ENCODE measurements around the gene RFX6. TPM values are rescaled to one million over a fixed set of nuclear protein-coding genes. Genes with fewer than 3 reads are reported as not detected.

The RFX6 gene
- total RNA-seq, result not detected

DNA sequence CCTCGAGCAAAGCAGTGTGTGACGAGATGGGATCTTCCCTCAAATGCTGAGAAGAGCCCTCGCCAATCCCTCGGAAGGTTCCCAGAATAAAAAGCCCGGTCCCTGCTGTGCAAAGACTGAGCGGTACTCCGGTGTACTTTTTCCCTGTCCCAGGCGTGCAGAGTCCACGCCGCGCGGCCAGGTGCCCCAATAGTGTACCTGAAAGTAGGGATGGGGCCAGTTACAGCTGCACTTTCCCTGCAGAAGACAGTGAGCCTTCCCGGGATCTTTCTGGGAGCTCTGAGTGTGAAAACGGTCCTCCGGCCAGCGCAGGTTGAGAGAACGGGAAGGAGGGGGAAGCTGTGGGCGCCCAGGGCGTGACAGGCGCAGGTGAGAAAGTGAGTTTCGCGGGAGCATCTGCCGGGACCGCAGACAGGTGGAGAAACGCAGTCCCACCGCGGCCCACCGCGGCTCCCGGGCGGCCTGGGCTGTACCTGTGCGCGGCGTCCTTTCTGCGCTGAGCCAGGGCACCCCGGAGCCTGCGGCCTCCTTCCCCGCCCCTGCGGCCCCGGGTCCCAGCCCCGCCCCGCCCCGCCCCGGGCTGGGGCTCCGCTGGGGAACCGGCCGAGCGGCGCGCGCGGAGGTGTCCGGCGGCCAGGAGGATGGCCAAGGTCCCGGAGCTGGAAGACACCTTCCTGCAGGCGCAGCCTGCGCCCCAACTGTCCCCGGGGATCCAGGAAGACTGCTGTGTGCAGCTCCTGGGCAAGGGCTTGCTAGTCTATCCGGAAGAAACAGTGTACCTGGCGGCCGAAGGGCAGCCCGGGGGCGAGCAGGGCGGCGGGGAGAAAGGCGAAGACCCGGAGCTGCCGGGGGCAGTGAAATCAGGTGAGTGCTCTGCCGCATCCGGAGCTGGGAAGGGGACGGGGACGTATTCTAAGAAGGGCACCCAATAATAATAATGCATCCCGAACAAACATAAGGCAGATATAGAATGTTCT lies at the start of gene RFX6:
RFX6 (plus strand) TSS at position 608 of the 977 bp plus-strand sequence; CDS start at position 642, 34 bp downstream.
- TF ChIP-seq, protein P1, sequence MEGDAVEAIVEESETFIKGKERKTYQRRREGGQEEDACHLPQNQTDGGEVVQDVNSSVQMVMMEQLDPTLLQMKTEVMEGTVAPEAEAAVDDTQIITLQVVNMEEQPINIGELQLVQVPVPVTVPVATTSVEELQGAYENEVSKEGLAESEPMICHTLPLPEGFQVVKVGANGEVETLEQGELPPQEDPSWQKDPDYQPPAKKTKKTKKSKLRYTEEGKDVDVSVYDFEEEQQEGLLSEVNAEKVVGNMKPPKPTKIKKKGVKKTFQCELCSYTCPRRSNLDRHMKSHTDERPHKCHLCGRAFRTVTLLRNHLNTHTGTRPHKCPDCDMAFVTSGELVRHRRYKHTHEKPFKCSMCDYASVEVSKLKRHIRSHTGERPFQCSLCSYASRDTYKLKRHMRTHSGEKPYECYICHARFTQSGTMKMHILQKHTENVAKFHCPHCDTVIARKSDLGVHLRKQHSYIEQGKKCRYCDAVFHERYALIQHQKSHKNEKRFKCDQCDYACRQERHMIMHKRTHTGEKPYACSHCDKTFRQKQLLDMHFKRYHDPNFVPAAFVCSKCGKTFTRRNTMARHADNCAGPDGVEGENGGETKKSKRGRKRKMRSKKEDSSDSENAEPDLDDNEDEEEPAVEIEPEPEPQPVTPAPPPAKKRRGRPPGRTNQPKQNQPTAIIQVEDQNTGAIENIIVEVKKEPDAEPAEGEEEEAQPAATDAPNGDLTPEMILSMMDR (IDR thresholded peaks at IDR 0.05; ENCODE audit: low read depth), result no peak

DNA sequence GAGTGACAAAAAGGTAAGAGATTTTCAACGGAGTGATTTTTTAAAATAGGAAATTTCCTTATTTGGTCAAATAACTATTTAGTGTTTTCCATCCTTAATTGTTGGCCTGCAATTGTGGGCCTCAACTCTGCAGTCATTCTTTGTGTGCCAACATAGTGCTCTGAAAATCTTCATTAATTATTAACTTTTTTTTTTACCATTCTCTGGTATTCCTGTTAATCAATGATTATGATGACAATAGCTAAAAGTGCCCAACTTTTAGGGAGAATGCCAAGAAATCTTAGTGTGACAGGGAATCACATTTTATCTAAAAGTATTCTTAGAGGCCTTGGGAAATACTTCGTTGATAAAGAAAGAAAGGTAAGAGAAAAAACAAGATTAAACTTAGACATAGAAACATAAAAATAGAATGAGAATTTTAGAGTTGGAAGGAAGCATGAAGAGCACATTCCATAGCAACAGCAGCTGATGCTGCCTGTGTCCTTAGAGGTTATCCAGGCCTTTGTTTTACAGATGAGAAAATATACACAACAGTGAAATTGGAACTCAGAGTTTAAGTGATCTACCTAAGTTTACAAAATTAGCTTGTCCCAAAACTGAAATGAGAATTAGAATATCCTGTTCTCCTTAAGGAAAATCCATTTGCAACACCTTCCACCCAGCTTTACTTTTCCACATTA lies 49.3 kb upstream of the RFX6 start:
- TF ChIP-seq, protein P1 (IDR thresholded peaks at IDR 0.05; ENCODE audit: low read depth), result no peak

GRCh38 chr6:116828983-116829382 lies 48.1 kb upstream of the RFX6 start, which contains the start of gene GPRC6A:
TSS of gene GPRC6A (minus strand) at chr6:116829083. CDS start at chr6:116829013, 70 bp downstream.
- TF ChIP-seq, protein P1 (IDR thresholded peaks at IDR 0.05; ENCODE audit: low read depth), result no peak

- TF ChIP-seq, protein P1 (IDR thresholded peaks at IDR 0.05; ENCODE audit: low read depth), result no peak
Observed at GRCh38 chr6:116836606-116837342, 40.3 kb upstream of the RFX6 start.

DNA sequence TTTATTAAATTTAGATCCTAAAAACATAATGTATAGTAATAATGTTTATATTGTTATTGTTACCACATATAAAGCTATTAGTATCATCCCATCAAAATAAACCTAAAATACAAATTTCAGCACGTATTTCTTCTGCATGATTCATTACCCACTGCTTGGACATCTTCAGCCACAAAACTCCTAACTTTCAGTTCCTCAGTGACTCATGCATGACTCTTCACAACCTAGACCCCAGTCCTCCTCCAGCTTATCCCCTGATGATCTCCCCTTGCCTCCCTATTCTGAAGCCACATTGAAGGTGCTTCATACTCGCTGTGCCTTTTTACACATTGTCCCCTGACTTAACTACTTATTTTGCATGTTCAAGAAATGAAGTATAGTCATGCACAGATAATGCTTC lies 37.0 kb upstream of the RFX6 start:
- TF ChIP-seq, protein P1 (IDR thresholded peaks at IDR 0.05; ENCODE audit: low read depth), result no peak

- TF ChIP-seq, protein P1 (IDR thresholded peaks at IDR 0.05; ENCODE audit: low read depth), result no peak
Observed at GRCh38 chr6:116842459-116842858, 34.6 kb upstream of the RFX6 start.

All from subcutaneous adipose tissue (tissue), 4 donors.